ENCODE data around the gene MROH7. TPM values are rescaled to one million over a fixed set of nuclear protein-coding genes. Genes with fewer than 3 reads are reported as not detected.

Gene MROH7
- total and polyA plus RNA-seq, 2 of the 13 experiments (the other 11 are each of a cell fraction or from before 2014, with no cell fraction given), result 0.09 TPM

DNA sequence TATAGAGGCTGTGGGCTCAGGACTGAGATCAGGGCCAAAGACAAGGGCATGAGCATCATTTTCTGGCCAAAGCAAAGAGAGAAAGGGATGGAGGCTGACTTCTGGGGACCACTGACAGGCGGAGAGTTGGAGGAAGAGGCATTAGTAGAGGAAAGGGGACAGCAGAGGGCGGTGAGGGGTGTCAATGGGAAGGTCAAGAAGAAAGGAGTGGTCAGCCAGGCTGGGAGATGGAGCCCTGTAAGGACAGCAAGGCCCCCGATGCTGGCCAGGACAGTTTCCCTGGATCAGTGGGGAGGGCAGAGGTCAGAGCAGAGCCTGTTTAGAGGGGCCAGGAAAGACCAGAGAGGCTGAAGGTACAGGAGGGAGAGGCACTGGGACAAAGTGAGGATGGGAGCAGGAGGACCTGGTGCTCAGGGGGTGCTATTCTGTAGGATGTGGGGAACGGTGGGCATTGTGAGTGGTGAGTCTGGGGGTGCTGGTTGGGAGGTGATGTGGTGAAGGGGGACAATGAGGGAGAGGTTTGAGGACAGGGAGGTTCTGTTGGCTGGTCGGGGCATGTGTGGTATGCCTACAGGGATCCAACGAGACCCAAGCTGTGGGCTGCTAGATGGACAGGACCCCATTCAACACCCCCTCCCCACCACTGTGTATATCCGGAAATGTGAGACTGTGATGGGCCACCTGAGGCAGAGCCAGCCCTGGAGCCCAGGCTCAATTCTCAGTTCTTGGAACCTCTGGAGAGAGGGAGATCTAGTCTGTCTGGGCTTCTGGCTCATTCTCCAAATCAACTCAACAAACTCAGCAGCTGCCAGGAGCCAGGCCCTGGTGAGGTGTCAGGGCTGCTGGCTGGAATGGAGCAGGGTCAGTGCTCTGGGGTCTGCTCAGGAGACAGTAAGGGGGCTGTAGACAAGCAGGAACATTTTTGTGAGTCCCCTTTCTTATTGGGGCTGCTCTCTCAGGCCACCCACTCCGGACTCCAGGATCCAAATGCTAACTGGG lies 16.8 kb upstream of the MROH7 start:
- H4K20me1 ChIP-seq (ENCODE audit: insufficient read depth, low read length), result no peaks in the 10 kb centered on the region
- BruUV-seq (replicated peaks), result no TSS peak
- H3K9me3 ChIP-seq (ENCODE audit: low read length), result no peaks in the 10 kb centered on the region
- intact Hi-C loops (cut with micrococcal nuclease; ENCODE audit: unreplicated experiment) (loop anchor here (5.0 kb wide), 1 partner anchor 47 kb away; no protein-coding TSS in a partner anchor), in situ Hi-C loops (cut with HindIII; ENCODE audit: extremely low pct_ligation_motif_present, low pct_unique_long_range_greater_than_20kb) (no loop called here)
- no peak overlapping the region for H3K9ac ChIP-seq (ENCODE audit: insufficient read depth, low read depth, low read length)
- peaks cover 17% of the 10 kb centered on the region for H3K4me1 ChIP-seq (ENCODE audit: insufficient read depth, low read length)
- DNase-seq (ENCODE audit: low spot score) (no peak), ATAC-seq (no peak), FAIRE-seq (no peak)
- no peak overlapping the region for H3K4me3 ChIP-seq (replicated peaks in 1 of 3; ENCODE audit: insufficient read depth in 1 of 3, low read depth in 2 of 3, low read length in 3 of 3)
- no peaks in the 10 kb centered on the region for H3K36me3 ChIP-seq (replicated peaks in 1 of 2; ENCODE audit: control insufficient read depth in 1 of 2, insufficient read depth in 2 of 2, low read length in 2 of 2)
- ChIA-PET CTCF (ENCODE audit: low intra/inter-chr PET ratio, low total read pairs) (no interaction called here), POLR2A (no interaction called here)
- no peaks in the 10 kb centered on the region for H3K79me2 ChIP-seq (ENCODE audit: insufficient read depth, low read length)
- H2AFZ ChIP-seq (ENCODE audit: low read length), result no peak overlapping the region
- 56% methylated on average over 6 of the region's 8 CpGs for WGBS (ENCODE audit: low lambda C conversion rate)
- no peak overlapping the region for H3K27ac ChIP-seq (ENCODE audit: extremely low read length, insufficient read depth, low read length)
- peaks cover 1 to 3% of the 10 kb centered on the region in 2 experiments; a peak in 2 of 5 replicates for H3K27me3 ChIP-seq (ENCODE audit: control insufficient read depth in 1 of 2, insufficient read depth in 2 of 2, low read length in 2 of 2)
- no peak overlapping the region for H3K4me2 ChIP-seq (ENCODE audit: low read depth, low read length)
- TF ChIP-seq PATZ1 (CRISPR knock-in tag; IDR thresholded peaks at IDR 0.05) (no peak), HNF4G (IDR thresholded peaks at IDR 0.05; ENCODE audit: borderline replicate concordance, low read depth, low read length) (no peak), HNF4G (CRISPR knock-in tag; IDR thresholded peaks at IDR 0.05; ENCODE audit: borderline replicate concordance, low read depth) (no peak), PAX8 (CRISPR knock-in tag; IDR thresholded peaks at IDR 0.05; ENCODE audit: borderline replicate concordance) (no peak), PAF1 (CRISPR knock-in tag; IDR thresholded peaks at IDR 0.05) (no peak), HNF4A (CRISPR knock-in tag; IDR thresholded peaks at IDR 0.05) (no peak), ZNF619 (CRISPR knock-in tag; IDR thresholded peaks at IDR 0.05) (no peak), CTCF (CRISPR knock-in tag; IDR thresholded peaks at IDR 0.05) (no peak), YY1 (IDR thresholded peaks at IDR 0.05; ENCODE audit: insufficient read depth, insufficient replicate concordance, low read depth, low read length) (no peak), ZNF703 (CRISPR knock-in tag; IDR thresholded peaks at IDR 0.05; ENCODE audit: borderline replicate concordance) (no peak), NFKBIZ (CRISPR knock-in tag; IDR thresholded peaks at IDR 0.05) (no peak)
- TF ChIP-seq, protein P1, sequence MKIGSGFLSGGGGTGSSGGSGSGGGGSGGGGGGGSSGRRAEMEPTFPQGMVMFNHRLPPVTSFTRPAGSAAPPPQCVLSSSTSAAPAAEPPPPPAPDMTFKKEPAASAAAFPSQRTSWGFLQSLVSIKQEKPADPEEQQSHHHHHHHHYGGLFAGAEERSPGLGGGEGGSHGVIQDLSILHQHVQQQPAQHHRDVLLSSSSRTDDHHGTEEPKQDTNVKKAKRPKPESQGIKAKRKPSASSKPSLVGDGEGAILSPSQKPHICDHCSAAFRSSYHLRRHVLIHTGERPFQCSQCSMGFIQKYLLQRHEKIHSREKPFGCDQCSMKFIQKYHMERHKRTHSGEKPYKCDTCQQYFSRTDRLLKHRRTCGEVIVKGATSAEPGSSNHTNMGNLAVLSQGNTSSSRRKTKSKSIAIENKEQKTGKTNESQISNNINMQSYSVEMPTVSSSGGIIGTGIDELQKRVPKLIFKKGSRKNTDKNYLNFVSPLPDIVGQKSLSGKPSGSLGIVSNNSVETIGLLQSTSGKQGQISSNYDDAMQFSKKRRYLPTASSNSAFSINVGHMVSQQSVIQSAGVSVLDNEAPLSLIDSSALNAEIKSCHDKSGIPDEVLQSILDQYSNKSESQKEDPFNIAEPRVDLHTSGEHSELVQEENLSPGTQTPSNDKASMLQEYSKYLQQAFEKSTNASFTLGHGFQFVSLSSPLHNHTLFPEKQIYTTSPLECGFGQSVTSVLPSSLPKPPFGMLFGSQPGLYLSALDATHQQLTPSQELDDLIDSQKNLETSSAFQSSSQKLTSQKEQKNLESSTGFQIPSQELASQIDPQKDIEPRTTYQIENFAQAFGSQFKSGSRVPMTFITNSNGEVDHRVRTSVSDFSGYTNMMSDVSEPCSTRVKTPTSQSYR (CRISPR knock-in tag; IDR thresholded peaks at IDR 0.05; ENCODE audit: borderline replicate concordance), result no peak

Measured in HepG2 (cell line).